Globus pallidus (tissue), 1 donor: ENCODE data around the gene MLLT6.

ENCODE experiments used
- DNase-seq: peaks from one replicate; pipeline ENCODE4 v3.0.0-alpha.2; 2015; ENCODE audit warnings: low spot score

MLLT6 gene

DNA sequence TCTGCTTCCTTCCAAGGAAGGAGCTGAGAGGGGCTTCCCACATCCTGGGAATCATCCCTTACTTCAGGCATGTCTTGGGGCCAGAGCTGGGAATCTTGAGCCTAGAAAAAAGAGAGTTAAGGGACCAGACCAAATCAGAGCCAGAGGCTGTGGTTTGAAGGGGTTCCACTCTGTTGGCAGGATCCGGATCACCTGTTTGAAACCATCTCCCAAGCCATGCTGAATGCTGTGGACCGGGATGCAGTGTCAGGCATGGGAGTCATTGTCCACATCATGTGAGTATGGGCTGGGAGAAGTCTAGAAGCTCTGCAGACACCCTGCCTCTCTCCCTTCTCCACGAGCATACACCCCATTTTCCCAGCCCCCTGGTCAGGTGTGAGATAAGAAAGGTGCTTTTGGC, 57.2 kb downstream of the MLLT6 start:
- no peak for DNase-seq

DNA sequence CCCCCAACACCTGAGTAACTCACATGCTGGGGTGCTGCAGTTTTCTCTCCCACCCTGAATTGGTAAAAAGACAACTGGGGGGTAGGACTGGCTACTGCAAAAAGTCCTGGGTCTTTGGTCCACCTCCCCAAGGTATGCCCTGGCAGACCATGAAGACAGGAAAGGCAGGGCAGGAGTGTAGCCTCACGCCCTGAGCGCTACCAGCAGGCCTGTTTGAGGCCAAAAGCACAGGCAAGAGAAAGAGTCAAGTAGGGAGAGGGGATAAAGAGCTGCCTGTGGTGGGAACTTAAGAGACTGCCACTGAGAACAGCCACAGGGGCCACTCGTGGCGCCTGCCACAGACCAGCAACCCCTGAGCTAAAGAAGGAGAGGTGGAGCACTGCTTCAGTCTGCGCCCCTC, 61.3 kb downstream of the MLLT6 start:
- DNase-seq = no peak

DNA sequence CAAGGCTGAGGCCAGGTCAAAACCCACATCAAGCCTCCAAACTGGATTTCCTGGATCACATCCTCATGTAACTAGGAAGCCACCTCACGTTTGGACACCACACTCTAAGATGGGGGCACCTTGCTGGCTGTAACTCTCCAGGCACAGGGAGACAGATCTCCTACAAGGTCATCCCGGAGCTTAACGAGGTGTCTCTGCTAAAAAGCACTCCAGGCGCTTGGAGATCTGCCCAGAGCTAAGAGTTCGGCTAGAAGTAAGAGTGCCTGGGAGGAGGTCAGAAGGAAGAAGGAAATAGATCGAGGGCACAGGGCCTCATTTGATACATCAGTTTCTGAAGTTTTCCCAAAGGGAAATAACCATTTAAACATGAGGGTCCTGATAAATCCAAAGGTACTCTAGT, 63.3 kb downstream of the MLLT6 start:
- DNase-seq = no peak

DNA sequence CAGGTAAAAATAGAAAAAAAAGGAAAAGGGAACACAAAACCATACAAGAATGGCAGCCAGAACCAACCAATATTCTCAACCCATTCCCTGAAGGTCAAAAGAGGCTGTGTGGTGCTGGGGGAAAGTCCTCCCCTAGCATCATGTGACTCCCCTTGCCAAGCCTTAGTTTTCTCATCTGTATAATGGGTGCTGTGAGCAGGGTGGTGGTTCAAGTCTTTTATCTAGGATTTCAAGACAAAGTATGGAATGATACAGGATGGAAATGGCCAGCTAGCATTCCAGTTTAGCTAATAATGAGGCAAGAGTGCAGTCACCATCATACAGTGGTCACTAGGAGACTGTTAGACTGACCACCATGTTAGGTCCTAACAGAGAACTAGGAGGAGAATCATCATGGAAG, 68.2 kb downstream of the MLLT6 start:
- DNase-seq = no peak

DNA sequence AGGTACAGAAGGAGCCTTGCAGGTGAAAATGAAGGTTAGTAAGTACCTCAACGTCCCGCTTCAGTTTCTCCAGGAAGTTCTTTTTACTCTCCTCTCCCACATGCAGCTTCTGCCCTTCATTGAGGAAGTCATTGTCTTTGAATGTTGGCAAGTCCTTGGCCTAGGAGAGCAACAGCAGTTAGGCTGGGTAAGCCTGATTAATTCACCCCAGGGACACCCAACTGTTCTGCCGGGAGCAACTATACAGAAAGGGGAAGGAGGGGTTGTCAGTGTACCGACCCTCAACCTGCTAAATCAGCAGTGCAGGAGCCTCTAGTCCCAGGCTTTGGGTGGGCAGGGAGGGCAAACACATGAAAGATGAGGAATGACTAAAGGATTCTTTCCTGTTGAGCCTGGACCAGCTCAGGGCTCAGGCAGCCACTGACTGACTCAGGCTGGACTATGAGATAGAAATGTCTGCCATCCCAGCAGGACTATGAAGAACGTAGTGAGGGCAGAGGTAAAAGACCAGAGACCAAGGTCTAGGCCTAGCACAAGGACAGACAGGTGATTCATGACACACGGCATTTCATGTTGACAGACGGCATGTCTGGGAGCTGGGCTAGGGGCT, 72.7 kb downstream of the MLLT6 start:
- DNase-seq = no peak
